Karpas-422 (cell line): ENCODE measurements around the gene EIF4E2. TPM values are rescaled to one million over a fixed set of nuclear protein-coding genes. Genes with fewer than 3 reads are reported as not detected.

Experiments
- DNase-seq: peaks from one replicate; pipeline ENCODE4 v3.0.0-alpha.2; 2015
- H2AFZ ChIP-seq: fragments of 200-600 bp; sonication (generic); 2 replicates; pipeline ENCODE4 v1.6.1; 2014; ENCODE audit warnings: antibody characterized with exemption, low read length, mixed read lengths
- H3K27ac ChIP-seq: fragments of 200-600 bp; sonication (generic); 2 replicates; pipeline ENCODE4 v1.5.1; 2014; ENCODE audit warnings: mild to moderate bottlenecking, low read length, moderate library complexity
- H3K27me3 ChIP-seq: fragments of 200-600 bp; sonication (generic); 2 replicates; pipeline ENCODE4 v1.6.1; 2014; ENCODE audit warnings: low read length, mixed read lengths
- H3K36me3 ChIP-seq: fragments of 200-600 bp; sonication (generic); 2 replicates; pipeline ENCODE4 v1.6.1; 2014; ENCODE audit warnings: low read length, mixed read lengths; ENCODE audit not compliant: insufficient read depth
- H3K4me1 ChIP-seq: fragments of 200-600 bp; sonication (generic); 2 replicates; pipeline ENCODE4 v1.6.1; 2014; ENCODE audit warnings: mild to moderate bottlenecking, low read length, mixed read lengths
- H3K4me2 ChIP-seq: fragments of 200-600 bp; sonication (generic); 2 replicates; pipeline ENCODE4 v1.6.1; 2014; ENCODE audit warnings: low read length, low read depth, mild to moderate bottlenecking; ENCODE audit not compliant: poor library complexity, severe bottlenecking
- H3K4me3 ChIP-seq: fragments of 200-600 bp; sonication (generic); 2 replicates; pipeline ENCODE4 v1.5.1; 2014; ENCODE audit warnings: mild to moderate bottlenecking, antibody characterized with exemption, low read length, mixed read lengths
- H3K79me2 ChIP-seq: fragments of 200-600 bp; sonication (generic); 2 replicates; pipeline ENCODE4 v1.6.1; 2014; ENCODE audit warnings: mild to moderate bottlenecking, low read length, mixed read lengths
- H3K9ac ChIP-seq: fragments of 200-600 bp; sonication (generic); 2 replicates; pipeline ENCODE4 v1.6.0; 2014; ENCODE audit warnings: low read length
- H3K9me2 ChIP-seq: fragments of 200-600 bp; sonication (generic), shearing (Covaris generic); replicated peaks from 2 replicates; pipeline ENCODE4 v1.6.0; 2014; ENCODE audit warnings: mild to moderate bottlenecking, low read length, moderate library complexity; ENCODE audit not compliant: insufficient read depth
- H3K9me3 ChIP-seq: fragments of 300-700, 200-600 bp; sonication (generic); 2 replicates; pipeline ENCODE4 v1.6.1; 2014; ENCODE audit warnings: low read length, mixed read lengths
- H4K20me1 ChIP-seq: fragments of 200-600 bp; sonication (generic); 2 replicates; pipeline ENCODE4 v1.6.1; 2014; ENCODE audit warnings: mild to moderate bottlenecking, antibody characterized with exemption, low read length, low read depth; ENCODE audit not compliant: insufficient read depth
- total RNA-seq: library from RNA; depleted of rRNA; stranded (reverse); fragments of >200 nt; shearing (Covaris generic); gene quantifications from 2 replicates; pipeline ENCODE4 v1.2.3, GENCODE V29; 2014; ENCODE audit warnings: low replicate concordance

Gene EIF4E2
- total RNA-seq, 1 experiment from 2014 or later, result 53.0 TPM

DNA sequence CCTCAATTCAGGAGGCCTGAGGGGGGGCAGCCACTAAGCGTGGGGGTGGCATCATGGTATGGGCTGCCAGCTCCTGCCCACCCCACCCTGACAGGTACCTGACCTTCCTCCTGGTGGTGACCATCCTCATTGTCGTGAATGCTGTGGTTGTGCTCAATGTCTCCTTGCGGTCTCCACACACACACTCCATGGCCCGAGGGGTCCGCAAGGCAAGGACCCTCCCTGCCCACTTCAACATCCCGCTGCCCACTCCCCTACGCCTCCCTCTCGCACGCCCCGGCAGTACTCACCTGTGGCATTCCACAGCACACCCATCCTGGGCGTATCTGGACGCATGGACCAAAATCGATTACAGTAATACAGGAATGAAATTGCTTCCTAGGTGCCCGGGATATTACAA is 7.0 kb upstream of the EIF4E2 start:
- Histone ChIP-seq H3K36me3 (peaks cover 13% of the 10 kb centered on the region; the same call in 1 of the 2 replicates), H3K9me3 (no peaks in the 10 kb centered on the region), H2AFZ (no peak overlapping the region), H3K79me2 (peaks cover 15% of the 10 kb centered on the region), H3K27me3 (no peaks in the 10 kb centered on the region), H3K4me1 (no peaks in the 10 kb centered on the region), H3K9ac (no peak overlapping the region), H4K20me1 (peaks cover 55% of the 10 kb centered on the region; the same call in 1 of the 2 replicates), H3K9me2 (no peaks in the 10 kb centered on the region), H3K4me3 (no peak overlapping the region), H3K4me2 (no peak overlapping the region), H3K27ac (no peak overlapping the region)
- no peak for DNase-seq

GRCh38 chr2:232543928-232544631 is 6.4 kb upstream of the EIF4E2 start:
- H3K4me2 ChIP-seq, result no peak overlapping the region
- H3K79me2 ChIP-seq, result peaks cover 19% of the 10 kb centered on the region
- no peaks in the 10 kb centered on the region for H3K9me3 ChIP-seq
- H3K27ac ChIP-seq, result no peak overlapping the region
- no peak overlapping the region for H2AFZ ChIP-seq
- H3K9me2 ChIP-seq, result no peaks in the 10 kb centered on the region
- no peak for DNase-seq
- no peaks in the 10 kb centered on the region for H3K4me1 ChIP-seq
- H3K9ac ChIP-seq, result no peak overlapping the region
- H3K27me3 ChIP-seq, result no peaks in the 10 kb centered on the region
- no peak overlapping the region for H3K4me3 ChIP-seq
- peaks cover 16% of the 10 kb centered on the region; the same call in 1 of the 2 replicates for H3K36me3 ChIP-seq
- H4K20me1 ChIP-seq, result peaks cover 52% of the 10 kb centered on the region; the same call in 1 of the 2 replicates

DNA sequence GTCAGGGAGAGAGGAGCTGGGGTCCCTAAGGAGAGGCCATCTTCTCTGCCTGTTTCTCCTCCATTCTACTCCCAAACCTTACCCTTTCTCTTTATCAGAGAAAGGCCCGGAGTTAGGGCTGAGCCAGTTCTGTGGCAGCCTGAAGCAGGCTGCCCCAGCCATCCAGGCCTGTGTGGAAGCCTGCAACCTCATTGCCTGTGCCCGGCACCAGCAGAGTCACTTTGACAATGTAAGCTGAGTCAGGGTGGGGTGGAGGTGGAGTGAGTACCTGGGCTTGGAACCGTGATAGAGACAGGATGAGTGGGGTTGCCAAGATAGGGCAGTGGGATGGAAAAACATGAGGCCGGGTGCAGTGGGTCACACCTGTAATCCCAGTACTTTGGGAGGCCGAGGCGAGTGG is 5.8 kb upstream of the EIF4E2 start:
- Histone ChIP-seq H4K20me1 (peaks cover 46% of the 10 kb centered on the region; the same call in 1 of the 2 replicates), H3K4me1 (peaks cover 5% of the 10 kb centered on the region; the same call in 1 of the 2 replicates), H3K9me3 (no peaks in the 10 kb centered on the region), H3K9me2 (no peaks in the 10 kb centered on the region), H3K27me3 (no peaks in the 10 kb centered on the region), H3K79me2 (peaks cover 25% of the 10 kb centered on the region), H3K36me3 (peaks cover 16% of the 10 kb centered on the region; the same call in 1 of the 2 replicates), H3K4me2 (no peak overlapping the region), H3K27ac (no peak overlapping the region), H2AFZ (no peak overlapping the region), H3K9ac (no peak overlapping the region), H3K4me3 (no peak overlapping the region)
- no peak for DNase-seq

GRCh38 chr2:232545511-232546375 is 4.7 kb upstream of the EIF4E2 start:
- Histone ChIP-seq H3K9ac (no peak overlapping the region), H3K4me1 (peaks cover 6% of the 10 kb centered on the region; the same call in 1 of the 2 replicates), H4K20me1 (peaks cover 44% of the 10 kb centered on the region; the same call in 1 of the 2 replicates), H2AFZ (no peak overlapping the region), H3K9me3 (no peaks in the 10 kb centered on the region), H3K27ac (no peak overlapping the region), H3K4me2 (no peak overlapping the region), H3K36me3 (peaks cover 16% of the 10 kb centered on the region; the same call in 1 of the 2 replicates), H3K4me3 (no peak overlapping the region), H3K79me2 (peaks cover 33% of the 10 kb centered on the region), H3K27me3 (no peaks in the 10 kb centered on the region), H3K9me2 (no peaks in the 10 kb centered on the region)
- no peak for DNase-seq

GRCh38 chr2:232547991-232548390 is 2.5 kb upstream of the EIF4E2 start:
- no peaks in the 10 kb centered on the region for H3K27me3 ChIP-seq
- H3K27ac ChIP-seq, result no peak overlapping the region
- DNase-seq, result no peak
- peaks cover 56% of the 10 kb centered on the region for H3K79me2 ChIP-seq
- H3K9me2 ChIP-seq, result no peaks in the 10 kb centered on the region
- H3K4me1 ChIP-seq, result peaks cover 20% of the 10 kb centered on the region
- peaks cover 21% of the 10 kb centered on the region; the same call in 1 of the 2 replicates for H3K36me3 ChIP-seq
- no peak overlapping the region for H2AFZ ChIP-seq
- no peaks in the 10 kb centered on the region for H3K9me3 ChIP-seq
- no peak overlapping the region for H3K4me3 ChIP-seq
- peaks cover 34% of the 10 kb centered on the region; the same call in 1 of the 2 replicates for H4K20me1 ChIP-seq
- H3K4me2 ChIP-seq, result no peak overlapping the region
- H3K9ac ChIP-seq, result no peak overlapping the region

GRCh38 chr2:232549655-232550353 is 685 bp upstream of the EIF4E2 start:
- no peaks in the 10 kb centered on the region for H3K9me2 ChIP-seq
- peak overlapping the region; percentile 99 for H3K9ac ChIP-seq
- no peaks in the 10 kb centered on the region for H3K27me3 ChIP-seq
- peaks cover 74% of the 10 kb centered on the region for H3K79me2 ChIP-seq
- H3K4me2 ChIP-seq, result peak overlapping the region; percentile 92
- no peaks in the 10 kb centered on the region for H3K9me3 ChIP-seq
- peak overlapping the region; percentile 40; the same call in 1 of the 2 replicates for H2AFZ ChIP-seq
- DNase-seq, result peak; percentile 73
- H3K4me3 ChIP-seq, result peak overlapping the region; percentile 78
- peak overlapping the region; percentile 85 for H3K27ac ChIP-seq
- peaks cover 25% of the 10 kb centered on the region for H3K4me1 ChIP-seq
- H3K36me3 ChIP-seq, result peaks cover 28% of the 10 kb centered on the region; the same call in 1 of the 2 replicates
- H4K20me1 ChIP-seq, result peaks cover 22% of the 10 kb centered on the region; the same call in 1 of the 2 replicates

GRCh38 chr2:232551250-232551638 is 755 bp downstream of the EIF4E2 start:
- Histone ChIP-seq H3K4me1 (peaks cover 25% of the 10 kb centered on the region), H3K27ac (peak overlapping the region; percentile 85), H3K9ac (peak overlapping the region; percentile 99), H3K4me3 (peak overlapping the region; percentile 78), H3K9me2 (no peaks in the 10 kb centered on the region), H4K20me1 (peaks cover 19% of the 10 kb centered on the region; the same call in 1 of the 2 replicates), H3K79me2 (peaks cover 88% of the 10 kb centered on the region), H2AFZ (no peak overlapping the region), H3K27me3 (no peaks in the 10 kb centered on the region), H3K36me3 (peaks cover 31% of the 10 kb centered on the region; the same call in 1 of the 2 replicates), H3K9me3 (no peaks in the 10 kb centered on the region), H3K4me2 (peak overlapping the region; percentile 92)
- DNase-seq, result peak; percentile 59
